Mesothelial cell of epicardium (in vitro differentiated cells): ENCODE data around the gene TDRD12. TPM values are rescaled to one million over a fixed set of nuclear protein-coding genes. Genes with fewer than 3 reads are reported as not detected.

Experiments
- DNase-seq, 2 experiments: peaks; one replicate each; pipeline ENCODE4 v3.0.0; 2021; ENCODE audit warnings: low spot score in 2 of 2; ENCODE audit not compliant: unreplicated experiment in 2 of 2
- H3K27ac Mint-ChIP-seq: 2 replicates; pipeline ENCODE4 v1.8.0; 2021; ENCODE audit warnings: mixed read lengths
- H3K27me3 Mint-ChIP-seq: 2 replicates; pipeline ENCODE4 v1.8.0; 2021; ENCODE audit warnings: low read depth, mixed read lengths
- H3K36me3 Mint-ChIP-seq: 2 replicates; pipeline ENCODE4 v1.8.0; 2021; ENCODE audit warnings: mixed read lengths
- H3K4me1 Mint-ChIP-seq: 2 replicates; pipeline ENCODE4 v1.8.0; 2021; ENCODE audit warnings: mixed read lengths
- H3K4me3 Mint-ChIP-seq: 2 replicates; pipeline ENCODE4 v1.8.0; 2021; ENCODE audit warnings: mild to moderate bottlenecking, moderate library complexity, mixed read lengths
- H3K9me3 Mint-ChIP-seq: 2 replicates; pipeline ENCODE4 v1.8.0; 2021; ENCODE audit warnings: mixed read lengths
- CTCF ChIP-seq: fragments of 200-600 bp; sonication (generic); IDR thresholded peaks from one replicate; pipeline ENCODE4 v1.5.0; 2021; ENCODE audit warnings: antibody characterized with exemption; ENCODE audit not compliant: unreplicated experiment
- total RNA-seq: library from RNA; stranded (reverse); gene quantifications from 3 replicates; pipeline ENCODE4 v1.2.1, GENCODE V29; 2021

Gene TDRD12
- total RNA-seq, 1 donor from 2014 or later: 0.63 TPM

DNA sequence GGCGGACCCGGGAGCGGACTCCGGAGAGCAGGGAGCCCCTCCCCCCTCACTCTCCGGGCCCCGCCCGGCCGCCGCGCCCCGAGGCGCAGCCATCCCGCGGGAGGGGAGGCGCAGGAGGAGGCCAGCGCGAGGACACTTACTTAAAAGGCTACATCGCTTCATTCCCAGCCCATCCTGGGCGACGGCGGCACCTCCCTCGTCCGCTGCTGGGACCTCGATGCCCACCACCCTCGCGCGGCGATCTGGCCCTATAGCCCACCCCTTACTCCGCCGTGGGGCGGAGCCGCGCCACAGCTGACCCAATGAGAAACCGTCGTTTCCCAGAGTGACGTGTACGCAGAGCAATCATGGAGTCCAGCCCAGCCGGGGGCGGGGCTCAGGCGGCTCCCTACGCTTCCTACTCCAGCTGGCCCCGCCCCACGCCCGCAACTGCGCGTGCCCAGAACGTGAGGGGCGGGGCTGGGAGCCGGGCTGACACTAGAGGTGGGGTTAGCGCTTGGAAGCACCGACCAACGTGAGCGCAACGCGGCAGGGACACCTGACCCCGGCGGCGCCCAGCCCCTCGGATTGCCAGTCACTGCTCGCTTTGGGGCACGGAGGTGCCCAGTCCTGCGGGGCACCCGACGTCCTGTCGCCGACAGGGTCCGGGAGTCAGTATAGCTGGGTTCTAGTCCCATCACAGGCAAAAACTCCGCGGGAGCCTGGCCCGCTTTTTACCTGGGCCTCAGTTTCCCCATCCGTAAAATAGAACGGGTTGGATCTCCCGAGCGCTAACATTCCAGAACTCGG, 44.4 kb upstream of the TDRD12 start, which contains the start of gene ANKRD27:
TSS of gene ANKRD27 (minus strand) at position 250 of the 789 bp plus-strand sequence. CDS start 16,165 bp downstream, outside the sequence.
- peak; percentile 97 to 99 for DNase-seq
- no peaks in the 10 kb centered on the region for H3K9me3 Mint-ChIP-seq

DNA sequence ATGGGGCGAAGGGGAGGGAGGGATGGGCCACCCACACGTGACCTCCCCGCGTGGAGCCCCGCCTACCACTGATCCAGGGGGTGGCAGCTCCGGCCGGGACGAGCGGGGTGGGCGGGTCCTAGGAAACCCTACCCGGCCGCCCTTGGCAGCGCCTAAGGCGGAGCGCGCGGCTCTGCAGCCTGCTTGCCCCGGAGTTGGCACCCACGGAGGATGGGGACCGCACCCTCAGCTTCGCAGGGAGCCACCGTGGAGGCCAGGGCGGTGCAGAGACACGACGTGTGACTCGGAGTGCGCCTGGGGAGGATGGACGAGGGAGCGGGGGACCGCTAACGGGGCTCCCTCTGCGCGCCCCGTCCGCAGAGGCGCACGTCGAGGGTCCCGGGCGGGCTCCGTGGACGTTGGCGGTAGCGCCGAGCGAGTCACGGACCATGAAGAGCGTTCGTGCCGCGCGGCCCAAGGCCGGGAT, 43.8 kb upstream of the TDRD12 start, which contains the start of gene RGS9BP:
TSS of gene RGS9BP (plus strand) at position 129 of the 466 bp plus-strand sequence. CDS start 416 bp downstream, outside the sequence.
- H3K4me1 Mint-ChIP-seq: peaks cover 20% of the 10 kb centered on the region
- H3K27ac Mint-ChIP-seq: peak within 1 kb of the TSS; percentile 39
- peak within 1 kb of the TSS; percentile 79 for H3K4me3 Mint-ChIP-seq
- TF ChIP-seq CTCF: no peak
- peaks cover 29% of the 10 kb centered on the region for H3K27me3 Mint-ChIP-seq
- DNase-seq: peak in 1 of 2 experiments; percentile 54
- no peaks in the 10 kb centered on the region for H3K36me3 Mint-ChIP-seq
- no peaks in the 10 kb centered on the region for H3K9me3 Mint-ChIP-seq

More for the DNA sequence above, 44.4 kb upstream of the TDRD12 start, which contains the start of gene ANKRD27:
- Mint-ChIP-seq H3K36me3 (no peaks in the 10 kb centered on the region), H3K4me3 (peak within 1 kb of the TSS; percentile 90), H3K4me1 (peaks cover 20% of the 10 kb centered on the region), H3K27ac (peak within 1 kb of the TSS; percentile 82), H3K27me3 (peaks cover 29% of the 10 kb centered on the region)
- TF ChIP-seq CTCF: no peak

GRCh38 chr19:32676186-32676894, 43.2 kb upstream of the TDRD12 start:
- Mint-ChIP-seq H3K27ac (no peak overlapping the region), H3K36me3 (no peaks in the 10 kb centered on the region), H3K4me1 (peaks cover 20% of the 10 kb centered on the region), H3K4me3 (peak overlapping the region; percentile 79), H3K27me3 (peaks cover 31% of the 10 kb centered on the region), H3K9me3 (no peaks in the 10 kb centered on the region)
- DNase-seq: peak in 1 of 2 experiments; percentile 44
- TF ChIP-seq CTCF: no peak

DNA sequence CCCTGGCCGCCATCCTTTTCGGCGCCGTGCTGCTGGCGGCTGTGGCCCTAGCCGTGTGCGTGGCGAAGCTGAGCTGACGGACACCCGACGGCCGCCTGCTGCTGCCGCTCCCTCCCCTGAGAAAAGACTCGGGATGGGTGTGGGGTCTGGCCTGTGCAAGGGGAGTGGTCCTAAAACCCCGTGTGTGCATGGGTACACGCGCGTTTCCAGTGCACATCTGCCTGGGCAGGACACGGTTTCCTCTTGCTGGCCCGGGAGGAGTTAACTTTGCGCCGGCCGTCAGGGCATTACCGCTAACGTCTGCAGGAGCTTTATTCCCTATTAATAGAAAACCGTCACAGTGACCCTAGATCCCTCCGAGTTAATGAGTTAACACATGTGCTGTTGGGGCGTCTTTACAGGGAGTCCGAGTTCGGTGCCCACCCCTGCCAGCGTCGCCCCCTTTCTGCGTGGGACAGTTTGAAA, 42.6 kb upstream of the TDRD12 start:
- no peak for DNase-seq
- Mint-ChIP-seq H3K27me3 (peaks cover 31% of the 10 kb centered on the region), H3K4me3 (peak overlapping the region; percentile 24)

More for the DNA sequence above, 42.6 kb upstream of the TDRD12 start:
- H3K4me1 Mint-ChIP-seq: peaks cover 20% of the 10 kb centered on the region
- TF ChIP-seq CTCF: no peak
- no peaks in the 10 kb centered on the region for H3K9me3 Mint-ChIP-seq
- no peaks in the 10 kb centered on the region for H3K36me3 Mint-ChIP-seq
- no peak overlapping the region for H3K27ac Mint-ChIP-seq
